GM12892 (cell line): ENCODE results near the gene ADARB2.

ENCODE experiments used
- POLR2A ChIP-seq: IDR thresholded peaks from 2 replicates; pipeline ENCODE4 v1.6.1; 2011; ENCODE audit warnings: low read depth, low read length, control low read depth
- POLR2AphosphoS5 ChIP-seq: IDR thresholded peaks from 2 replicates; pipeline ENCODE4 v1.6.1; 2011; ENCODE audit warnings: low read depth, low read length, control low read depth
- TAF1 ChIP-seq: IDR thresholded peaks from 2 replicates; pipeline ENCODE4 v1.6.1; 2011; ENCODE audit warnings: low read depth, mild to moderate bottlenecking, control low read depth, low read length, borderline replicate concordance

- TF ChIP-seq POLR2AphosphoS5 (no peak), TAF1 (no peak), POLR2A (no peak)
Observed at GRCh38 chr10:1293636-1294435, 443.5 kb downstream of the ADARB2 start.
